GM21619 (cell line): Measurements from ENCODE around the gene NPDC1.
"Not testable (repeated sequence)": the region's sequence is repeated elsewhere in the genome, so short reads cannot be mapped to it uniquely, and the experiment has no call there.

Source experiments
- ATAC-seq: cut with Tn5 transposase; IDR thresholded peaks from one replicate; pipeline ENCODE4 v1.9.1; 2021; ENCODE audit not compliant: unreplicated experiment

Gene NPDC1

GRCh38 chr9:137075275-137075775, 29.3 kb upstream of the NPDC1 start:
- no peak for ATAC-seq

- no peak for ATAC-seq
Observed at GRCh38 chr9:137074657-137075274, 28.8 kb upstream of the NPDC1 start.

- ATAC-seq: no peak
Observed at GRCh38 chr9:137073992-137074399, 28.0 kb upstream of the NPDC1 start.

GRCh38 chr9:137071282-137071681, 25.3 kb upstream of the NPDC1 start:
- no peak for ATAC-seq

- ATAC-seq: peak; percentile 10
Observed at GRCh38 chr9:137070906-137071275, 24.9 kb upstream of the NPDC1 start.

- ATAC-seq: peak; percentile 65
Observed at GRCh38 chr9:137070201-137070905, 24.4 kb upstream of the NPDC1 start, which contains the start of gene SAPCD2. Gene SAPCD2, minus strand, starts transcription at chr9:137070557. Its CDS starts 97 bp downstream, at chr9:137070460.

- peak; percentile 13 for ATAC-seq
Observed at GRCh38 chr9:137069508-137070091, 23.6 kb upstream of the NPDC1 start.

GRCh38 chr9:137068539-137069507, 22.8 kb upstream of the NPDC1 start:
- no peak for ATAC-seq

GRCh38 chr9:137067860-137068538, 22.0 kb upstream of the NPDC1 start:
- ATAC-seq: no peak

GRCh38 chr9:137066096-137066861, 20.3 kb upstream of the NPDC1 start:
- ATAC-seq: no peak

- no peak for ATAC-seq
Observed at GRCh38 chr9:137065336-137065967, 19.5 kb upstream of the NPDC1 start.

GRCh38 chr9:137064880-137065164, 18.8 kb upstream of the NPDC1 start:
- no peak for ATAC-seq

GRCh38 chr9:137064027-137064879, 18.3 kb upstream of the NPDC1 start:
- no peak for ATAC-seq

- no peak for ATAC-seq
Observed at GRCh38 chr9:137063311-137064026, 17.5 kb upstream of the NPDC1 start.

GRCh38 chr9:137062798-137063197, 16.8 kb upstream of the NPDC1 start:
- not testable (repeated sequence) for ATAC-seq

GRCh38 chr9:137062384-137062783, 16.4 kb upstream of the NPDC1 start:
- ATAC-seq: no peak

- ATAC-seq: no peak
Observed at GRCh38 chr9:137058521-137059234, 12.7 kb upstream of the NPDC1 start.
